HUES6 (cell line): ENCODE results near the gene FCGR3A.
"Not testable (repeated sequence)": the region's sequence is repeated elsewhere in the genome, so short reads cannot be mapped to it uniquely, and the experiment has no call there.

Experiments used
- H3K27ac ChIP-seq: 2 replicates; pipeline ENCODE4 v1.7.0; 2013; ENCODE audit warnings: low read depth, mild to moderate bottlenecking, low read length, inconsistent platforms
- H3K27me3 ChIP-seq: 2 replicates; pipeline ENCODE4 v1.6.1; 2013; ENCODE audit warnings: low read length; ENCODE audit not compliant: control insufficient read depth, insufficient read depth
- H3K36me3 ChIP-seq: 2 replicates; pipeline ENCODE4 v1.6.1; 2013; ENCODE audit warnings: low read length; ENCODE audit not compliant: control insufficient read depth, insufficient read depth
- H3K4me1 ChIP-seq: 2 replicates; pipeline ENCODE4 v1.6.1; 2013; ENCODE audit warnings: low read length; ENCODE audit not compliant: control insufficient read depth, insufficient read depth
- H3K4me3 ChIP-seq: 2 replicates; pipeline ENCODE4 v1.5.1; 2013; ENCODE audit warnings: low read depth, low read length
- H3K9ac ChIP-seq: one replicate; pipeline ENCODE4 v1.6.1; 2013; ENCODE audit warnings: mild to moderate bottlenecking, low read length
- H3K9me3 ChIP-seq: 2 replicates; pipeline ENCODE4 v1.6.1; 2013; ENCODE audit warnings: low read depth, low read length; ENCODE audit not compliant: control insufficient read depth, insufficient read depth

FCGR3A gene

GRCh38 chr1:161549652-161550051 is at the start of gene FCGR3A:
Gene FCGR3A, minus strand, starts transcription at chr1:161549818. Its CDS starts 82 bp downstream, at chr1:161549736.
- Histone ChIP-seq H3K9me3 (no peaks in the 10 kb centered on the region), H3K9ac (no peak within 1 kb of the TSS), H3K36me3 (no peaks in the 10 kb centered on the region), H3K27me3 (no peaks in the 10 kb centered on the region), H3K4me3 (no peak within 1 kb of the TSS), H3K27ac (no peak within 1 kb of the TSS), H3K4me1 (no peaks in the 10 kb centered on the region)

GRCh38 chr1:161597077-161597476 is 47.5 kb upstream of the FCGR3A start:
- H3K9me3 ChIP-seq, H3K36me3 ChIP-seq, H3K4me3 ChIP-seq, H3K27ac ChIP-seq, H3K4me1 ChIP-seq, H3K27me3 ChIP-seq, H3K9ac ChIP-seq: not testable (repeated sequence)

GRCh38 chr1:161595583-161595982 is 46.0 kb upstream of the FCGR3A start:
- H3K27me3 ChIP-seq, H3K9me3 ChIP-seq, H3K27ac ChIP-seq, H3K4me3 ChIP-seq, H3K4me1 ChIP-seq, H3K9ac ChIP-seq, H3K36me3 ChIP-seq: not testable (repeated sequence)

GRCh38 chr1:161595173-161595572 is 45.6 kb upstream of the FCGR3A start:
- H3K27ac ChIP-seq, H3K9me3 ChIP-seq, H3K27me3 ChIP-seq, H3K9ac ChIP-seq, H3K4me3 ChIP-seq, H3K36me3 ChIP-seq, H3K4me1 ChIP-seq: not testable (repeated sequence)

- H3K9ac ChIP-seq, H3K27ac ChIP-seq, H3K4me1 ChIP-seq, H3K27me3 ChIP-seq, H3K36me3 ChIP-seq, H3K4me3 ChIP-seq, H3K9me3 ChIP-seq: not testable (repeated sequence)
Measured at GRCh38 chr1:161594269-161594984, 44.8 kb upstream of the FCGR3A start.

- not testable (repeated sequence) for H3K9me3 ChIP-seq, H3K4me1 ChIP-seq, H3K4me3 ChIP-seq, H3K27ac ChIP-seq, H3K27me3 ChIP-seq, H3K9ac ChIP-seq, H3K36me3 ChIP-seq
Measured at GRCh38 chr1:161593092-161593755, 43.6 kb upstream of the FCGR3A start.

GRCh38 chr1:161592586-161592985 is 43.0 kb upstream of the FCGR3A start:
- not testable (repeated sequence) for H3K27me3 ChIP-seq, H3K9ac ChIP-seq, H3K9me3 ChIP-seq, H3K27ac ChIP-seq, H3K4me1 ChIP-seq, H3K36me3 ChIP-seq, H3K4me3 ChIP-seq

- not testable (repeated sequence) for H3K36me3 ChIP-seq, H3K4me3 ChIP-seq, H3K9me3 ChIP-seq, H3K27me3 ChIP-seq, H3K9ac ChIP-seq, H3K27ac ChIP-seq, H3K4me1 ChIP-seq
Measured at GRCh38 chr1:161589920-161590319, 40.3 kb upstream of the FCGR3A start.

- H3K9me3 ChIP-seq, H3K4me1 ChIP-seq, H3K9ac ChIP-seq, H3K4me3 ChIP-seq, H3K27me3 ChIP-seq, H3K36me3 ChIP-seq, H3K27ac ChIP-seq: not testable (repeated sequence)
Measured at GRCh38 chr1:161589365-161589764, 39.7 kb upstream of the FCGR3A start.

GRCh38 chr1:161588596-161588995 is 39.0 kb upstream of the FCGR3A start:
- not testable (repeated sequence) for H3K4me1 ChIP-seq, H3K36me3 ChIP-seq, H3K27me3 ChIP-seq

GRCh38 chr1:161582882-161583281 is 33.3 kb upstream of the FCGR3A start:
- not testable (repeated sequence) for H3K9ac ChIP-seq, H3K9me3 ChIP-seq, H3K27me3 ChIP-seq, H3K4me1 ChIP-seq, H3K27ac ChIP-seq, H3K4me3 ChIP-seq, H3K36me3 ChIP-seq

More at GRCh38 chr1:161588596-161588995, 39.0 kb upstream of the FCGR3A start:
- not testable (repeated sequence) for H3K9me3 ChIP-seq, H3K4me3 ChIP-seq, H3K9ac ChIP-seq, H3K27ac ChIP-seq
